Liver (tissue), 9 donors: ENCODE results near the gene SCN10A. TPM values are rescaled to one million over a fixed set of nuclear protein-coding genes. Genes with fewer than 3 reads are reported as not detected.

Source experiments
- DNase-seq: peaks from one replicate; pipeline ENCODE4 v3.0.0-alpha.2; 2017; ENCODE audit warnings: low spot score
- H3K27ac ChIP-seq, 2 donors: one replicate each; pipeline ENCODE4 v1.7.0; 2013; ENCODE audit warnings: inconsistent platforms in 2 of 2, low read length in 2 of 2, control low read depth in 1 of 2, low read depth in 1 of 2, mild to moderate bottlenecking in 1 of 2
- H3K27me3 ChIP-seq, 4 donors: one replicate each; pipeline versions ENCODE4 v1.6.1 to v1.7.0; 2013; ENCODE audit warnings: low read length in 3 of 4, inconsistent platforms in 1 of 4, mild to moderate bottlenecking in 1 of 4, moderate library complexity in 1 of 4; ENCODE audit not compliant: control insufficient read depth in 4 of 4, insufficient read depth in 4 of 4
- H3K36me3 ChIP-seq, 4 donors: one replicate each; pipeline versions ENCODE4 v1.6.1 to v1.7.0; 2013; ENCODE audit warnings: low read length in 3 of 4, mild to moderate bottlenecking in 3 of 4, low read depth in 1 of 4, moderate library complexity in 1 of 4; ENCODE audit not compliant: control insufficient read depth in 4 of 4, insufficient read depth in 3 of 4
- H3K4me1 ChIP-seq, 4 donors: one replicate each; pipeline versions ENCODE4 v1.6.1 to v1.7.0; 2013; ENCODE audit warnings: low read length in 3 of 4, mild to moderate bottlenecking in 3 of 4, moderate library complexity in 1 of 4; ENCODE audit not compliant: control insufficient read depth in 4 of 4, insufficient read depth in 4 of 4
- H3K4me3 ChIP-seq, 3 donors: one replicate each; pipeline versions ENCODE4 v1.6.1 to v1.7.0; 2013; ENCODE audit warnings: low read length in 3 of 3, control low read depth in 1 of 3, low read depth in 1 of 3, mild to moderate bottlenecking in 1 of 3
- H3K9ac ChIP-seq, 2 donors: one replicate each; pipeline ENCODE4 v1.7.0; 2013; ENCODE audit warnings: low read length in 2 of 2, mild to moderate bottlenecking in 2 of 2, moderate library complexity in 2 of 2, control low read depth in 1 of 2, low read depth in 1 of 2
- H3K9me3 ChIP-seq, 4 donors: one replicate each; pipeline versions ENCODE4 v1.6.1 to v1.7.0; 2013; ENCODE audit warnings: low read length in 3 of 4; ENCODE audit not compliant: control insufficient read depth in 4 of 4
- EGR1 ChIP-seq, 2 donors: IDR thresholded peaks; 2 replicates each; pipeline ENCODE4 v1.6.1; 2016 to 2018; ENCODE audit warnings: antibody characterized with exemption in 2 of 2, low read depth in 2 of 2
- FOXA1 ChIP-seq: IDR thresholded peaks from 2 replicates; pipeline ENCODE4 v1.6.1; 2016; ENCODE audit warnings: antibody characterized with exemption
- FOXA2 ChIP-seq: IDR thresholded peaks from 2 replicates; pipeline ENCODE4 v1.6.1; 2016; ENCODE audit warnings: antibody characterized with exemption
- HNF4A ChIP-seq, 2 donors: conservative IDR thresholded peaks; 2 replicates each; pipeline ENCODE4 v1.6.1; 2016; ENCODE audit warnings: antibody characterized with exemption in 2 of 2, mild to moderate bottlenecking in 2 of 2
- HNF4G ChIP-seq: IDR thresholded peaks from 2 replicates; pipeline ENCODE4 v1.6.1; 2016; ENCODE audit warnings: antibody characterized with exemption
- NR2F2 ChIP-seq: IDR thresholded peaks from 2 replicates; pipeline ENCODE4 v1.6.1; 2016; ENCODE audit warnings: antibody characterized with exemption
- RAD21 ChIP-seq, 2 donors: IDR thresholded peaks; 2 replicates each; pipeline ENCODE4 v1.6.1; 2016; ENCODE audit warnings: antibody characterized with exemption in 2 of 2, mild to moderate bottlenecking in 2 of 2
- RXRA ChIP-seq, 2 donors: IDR thresholded peaks; 2 replicates each; pipeline ENCODE4 v1.6.1; 2017 to 2018; ENCODE audit warnings: antibody characterized with exemption in 2 of 2, mild to moderate bottlenecking in 1 of 2
- SP1 ChIP-seq: IDR thresholded peaks from 2 replicates; pipeline ENCODE4 v1.6.1; 2018; ENCODE audit warnings: antibody characterized with exemption, mild to moderate bottlenecking
- TAF1 ChIP-seq: conservative IDR thresholded peaks from 2 replicates; pipeline ENCODE4 v1.6.1; 2016; ENCODE audit warnings: antibody characterized with exemption, mild to moderate bottlenecking
- YY1 ChIP-seq: IDR thresholded peaks from 2 replicates; pipeline ENCODE4 v1.6.1; 2016; ENCODE audit warnings: antibody characterized with exemption, mild to moderate bottlenecking
- WGBS: extraction: QIAGEN DNeasy Blood & Tissue Kit; methylation state at CpG from one replicate; pipeline ENCODE4 v1.1.7; 2013; 5-methylcytosine and 5-hydroxymethylcytosine counted together
- polyA plus RNA-seq, 2 donors: library from polyadenylated mRNA; stranded (reverse) in 1 of 2; unstranded in 1 of 2; fragments of 200-250 nt in 1 of 2; fragments of >200 nt in 1 of 2; fragmentation: Nextera tagmentation in 1 of 2; extraction: Ambion mirVana in 1 of 2; gene quantifications; one replicate each; pipeline versions ENCODE4 v1.2.1 to v1.2.3, GENCODE V29; 2013 to 2015
- total RNA-seq, 2 donors: library from RNA; depleted of rRNA; stranded (reverse); fragments of >200 nt; gene quantifications; one replicate each; pipeline ENCODE4 v1.2.3, GENCODE V29; 2014
- TF ChIP-seq, protein P1 (sequence below): IDR thresholded peaks from 2 replicates; pipeline ENCODE4 v1.6.1; 2016; ENCODE audit warnings: antibody characterized with exemption
- TF ChIP-seq, protein P2 (sequence below): IDR thresholded peaks from 2 replicates; pipeline ENCODE4 v1.6.1; 2016; ENCODE audit warnings: antibody characterized with exemption
- TF ChIP-seq, protein P3 (sequence below): IDR thresholded peaks from 2 replicates; pipeline ENCODE4 v1.6.1; 2016; ENCODE audit warnings: antibody characterized with exemption
- TF ChIP-seq, protein P4 (sequence below): fragments of 150-350 bp; IDR thresholded peaks from 2 replicates; pipeline ENCODE4 v1.5.1; 2017; ENCODE audit warnings: improper control_type of control experiment, low read depth, low read length; ENCODE audit not compliant: missing input control
- TF ChIP-seq, protein P5 (sequence below): IDR thresholded peaks from 2 replicates; pipeline ENCODE4 v1.6.1; 2016; ENCODE audit warnings: antibody characterized with exemption, mild to moderate bottlenecking
- donor health status: healthy.
- donor health status: healthy.
- donor health status: healthy.
- donor health status: healthy.
- donor health status: healthy.

Gene SCN10A
- total and polyA plus RNA-seq, 4 donors = under 0.01 TPM; not detected in 3

DNA sequence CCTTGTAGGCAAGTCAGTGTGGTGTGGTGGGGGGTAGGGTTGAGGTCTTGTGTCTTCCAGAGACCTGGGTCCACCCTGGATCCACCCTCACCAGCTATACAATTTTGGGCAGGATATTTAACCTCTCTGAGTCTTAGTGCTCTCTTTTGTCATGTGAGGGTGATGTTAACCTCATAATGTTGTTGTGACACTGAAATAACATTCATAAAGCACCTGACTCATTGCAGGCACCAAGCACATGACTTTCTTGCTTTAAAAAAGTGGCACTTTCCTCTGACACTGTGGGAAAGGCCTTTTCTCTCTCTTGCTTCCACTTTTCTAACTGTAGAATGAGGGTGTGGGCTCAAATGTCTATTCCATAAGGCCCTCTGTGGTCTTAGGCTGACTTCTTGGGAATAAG lies 75.5 kb downstream of the SCN10A start:
- Histone ChIP-seq H3K4me1 (no peaks in the 10 kb centered on the region), H3K27me3 (peaks cover 0 to 2% (median 0%) of the 10 kb centered on the region in 4 donors), H3K4me3 (no peak overlapping the region), H3K9ac (no peak overlapping the region), H3K9me3 (no peaks in the 10 kb centered on the region), H3K36me3 (no peaks in the 10 kb centered on the region), H3K27ac (no peak overlapping the region)
- TF ChIP-seq, protein P1, sequence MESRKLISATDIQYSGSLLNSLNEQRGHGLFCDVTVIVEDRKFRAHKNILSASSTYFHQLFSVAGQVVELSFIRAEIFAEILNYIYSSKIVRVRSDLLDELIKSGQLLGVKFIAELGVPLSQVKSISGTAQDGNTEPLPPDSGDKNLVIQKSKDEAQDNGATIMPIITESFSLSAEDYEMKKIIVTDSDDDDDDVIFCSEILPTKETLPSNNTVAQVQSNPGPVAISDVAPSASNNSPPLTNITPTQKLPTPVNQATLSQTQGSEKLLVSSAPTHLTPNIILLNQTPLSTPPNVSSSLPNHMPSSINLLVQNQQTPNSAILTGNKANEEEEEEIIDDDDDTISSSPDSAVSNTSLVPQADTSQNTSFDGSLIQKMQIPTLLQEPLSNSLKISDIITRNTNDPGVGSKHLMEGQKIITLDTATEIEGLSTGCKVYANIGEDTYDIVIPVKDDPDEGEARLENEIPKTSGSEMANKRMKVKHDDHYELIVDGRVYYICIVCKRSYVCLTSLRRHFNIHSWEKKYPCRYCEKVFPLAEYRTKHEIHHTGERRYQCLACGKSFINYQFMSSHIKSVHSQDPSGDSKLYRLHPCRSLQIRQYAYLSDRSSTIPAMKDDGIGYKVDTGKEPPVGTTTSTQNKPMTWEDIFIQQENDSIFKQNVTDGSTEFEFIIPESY = no peak
- TF ChIP-seq SP1 = no peak
- no peak for TF ChIP-seq RXRA (IDR thresholded peaks at IDR 0.05)
- no peak for TF ChIP-seq HNF4G
- TF ChIP-seq, protein P2, sequence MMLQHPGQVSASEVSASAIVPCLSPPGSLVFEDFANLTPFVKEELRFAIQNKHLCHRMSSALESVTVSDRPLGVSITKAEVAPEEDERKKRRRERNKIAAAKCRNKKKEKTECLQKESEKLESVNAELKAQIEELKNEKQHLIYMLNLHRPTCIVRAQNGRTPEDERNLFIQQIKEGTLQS = no peak
- no peak for TF ChIP-seq FOXA1
- no peak for TF ChIP-seq FOXA2
- TF ChIP-seq, protein P3, sequence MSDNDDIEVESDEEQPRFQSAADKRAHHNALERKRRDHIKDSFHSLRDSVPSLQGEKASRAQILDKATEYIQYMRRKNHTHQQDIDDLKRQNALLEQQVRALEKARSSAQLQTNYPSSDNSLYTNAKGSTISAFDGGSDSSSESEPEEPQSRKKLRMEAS = no peak
- TF ChIP-seq TAF1 = no peak
- TF ChIP-seq EGR1 (IDR thresholded peaks at IDR 0.05; ENCODE audit: low read depth in 2 of 2) = no peak
- TF ChIP-seq NR2F2 = no peak
- TF ChIP-seq RAD21 (IDR thresholded peaks at IDR 0.05) = no peak
- TF ChIP-seq HNF4A (conservative IDR thresholded peaks at IDR 0.05) = no peak
- TF ChIP-seq, protein P4, sequence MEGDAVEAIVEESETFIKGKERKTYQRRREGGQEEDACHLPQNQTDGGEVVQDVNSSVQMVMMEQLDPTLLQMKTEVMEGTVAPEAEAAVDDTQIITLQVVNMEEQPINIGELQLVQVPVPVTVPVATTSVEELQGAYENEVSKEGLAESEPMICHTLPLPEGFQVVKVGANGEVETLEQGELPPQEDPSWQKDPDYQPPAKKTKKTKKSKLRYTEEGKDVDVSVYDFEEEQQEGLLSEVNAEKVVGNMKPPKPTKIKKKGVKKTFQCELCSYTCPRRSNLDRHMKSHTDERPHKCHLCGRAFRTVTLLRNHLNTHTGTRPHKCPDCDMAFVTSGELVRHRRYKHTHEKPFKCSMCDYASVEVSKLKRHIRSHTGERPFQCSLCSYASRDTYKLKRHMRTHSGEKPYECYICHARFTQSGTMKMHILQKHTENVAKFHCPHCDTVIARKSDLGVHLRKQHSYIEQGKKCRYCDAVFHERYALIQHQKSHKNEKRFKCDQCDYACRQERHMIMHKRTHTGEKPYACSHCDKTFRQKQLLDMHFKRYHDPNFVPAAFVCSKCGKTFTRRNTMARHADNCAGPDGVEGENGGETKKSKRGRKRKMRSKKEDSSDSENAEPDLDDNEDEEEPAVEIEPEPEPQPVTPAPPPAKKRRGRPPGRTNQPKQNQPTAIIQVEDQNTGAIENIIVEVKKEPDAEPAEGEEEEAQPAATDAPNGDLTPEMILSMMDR = no peak
- TF ChIP-seq YY1 = no peak
- TF ChIP-seq, protein P5, sequence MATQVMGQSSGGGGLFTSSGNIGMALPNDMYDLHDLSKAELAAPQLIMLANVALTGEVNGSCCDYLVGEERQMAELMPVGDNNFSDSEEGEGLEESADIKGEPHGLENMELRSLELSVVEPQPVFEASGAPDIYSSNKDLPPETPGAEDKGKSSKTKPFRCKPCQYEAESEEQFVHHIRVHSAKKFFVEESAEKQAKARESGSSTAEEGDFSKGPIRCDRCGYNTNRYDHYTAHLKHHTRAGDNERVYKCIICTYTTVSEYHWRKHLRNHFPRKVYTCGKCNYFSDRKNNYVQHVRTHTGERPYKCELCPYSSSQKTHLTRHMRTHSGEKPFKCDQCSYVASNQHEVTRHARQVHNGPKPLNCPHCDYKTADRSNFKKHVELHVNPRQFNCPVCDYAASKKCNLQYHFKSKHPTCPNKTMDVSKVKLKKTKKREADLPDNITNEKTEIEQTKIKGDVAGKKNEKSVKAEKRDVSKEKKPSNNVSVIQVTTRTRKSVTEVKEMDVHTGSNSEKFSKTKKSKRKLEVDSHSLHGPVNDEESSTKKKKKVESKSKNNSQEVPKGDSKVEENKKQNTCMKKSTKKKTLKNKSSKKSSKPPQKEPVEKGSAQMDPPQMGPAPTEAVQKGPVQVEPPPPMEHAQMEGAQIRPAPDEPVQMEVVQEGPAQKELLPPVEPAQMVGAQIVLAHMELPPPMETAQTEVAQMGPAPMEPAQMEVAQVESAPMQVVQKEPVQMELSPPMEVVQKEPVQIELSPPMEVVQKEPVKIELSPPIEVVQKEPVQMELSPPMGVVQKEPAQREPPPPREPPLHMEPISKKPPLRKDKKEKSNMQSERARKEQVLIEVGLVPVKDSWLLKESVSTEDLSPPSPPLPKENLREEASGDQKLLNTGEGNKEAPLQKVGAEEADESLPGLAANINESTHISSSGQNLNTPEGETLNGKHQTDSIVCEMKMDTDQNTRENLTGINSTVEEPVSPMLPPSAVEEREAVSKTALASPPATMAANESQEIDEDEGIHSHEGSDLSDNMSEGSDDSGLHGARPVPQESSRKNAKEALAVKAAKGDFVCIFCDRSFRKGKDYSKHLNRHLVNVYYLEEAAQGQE = no peak
- no peak for DNase-seq

DNA sequence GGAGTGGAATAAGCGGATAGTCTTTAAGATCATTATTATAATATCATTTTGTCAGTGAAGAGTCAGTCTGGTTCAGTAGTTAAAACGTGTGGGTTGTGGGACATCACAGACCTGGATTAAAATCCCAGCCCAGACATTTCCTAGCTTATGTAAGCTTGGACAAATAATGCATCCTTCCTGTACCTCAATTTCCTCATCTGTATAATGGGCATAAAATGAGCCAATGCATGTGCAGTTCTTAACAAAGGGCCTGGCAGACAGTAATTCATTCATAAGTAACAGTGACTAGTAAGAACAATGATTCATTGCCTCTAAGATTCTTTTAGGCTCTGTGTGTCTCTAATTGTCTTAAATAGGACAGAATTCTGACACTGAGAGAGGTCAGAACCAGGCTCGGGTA lies 76.1 kb downstream of the SCN10A start:
- WGBS = 65% methylated on average over 3 of the region's 3 CpGs
- TF ChIP-seq, protein P3 = no peak
- TF ChIP-seq SP1 = no peak

More for the DNA sequence above, 76.1 kb downstream of the SCN10A start:
- Histone ChIP-seq H3K27ac (no peak overlapping the region), H3K27me3 (no peaks in the 10 kb centered on the region), H3K36me3 (no peaks in the 10 kb centered on the region), H3K9ac (no peak overlapping the region), H3K9me3 (no peaks in the 10 kb centered on the region), H3K4me3 (no peak overlapping the region), H3K4me1 (no peaks in the 10 kb centered on the region)
- DNase-seq = no peak
